Measurements from ENCODE around the gene DLGAP5.

DNA sequence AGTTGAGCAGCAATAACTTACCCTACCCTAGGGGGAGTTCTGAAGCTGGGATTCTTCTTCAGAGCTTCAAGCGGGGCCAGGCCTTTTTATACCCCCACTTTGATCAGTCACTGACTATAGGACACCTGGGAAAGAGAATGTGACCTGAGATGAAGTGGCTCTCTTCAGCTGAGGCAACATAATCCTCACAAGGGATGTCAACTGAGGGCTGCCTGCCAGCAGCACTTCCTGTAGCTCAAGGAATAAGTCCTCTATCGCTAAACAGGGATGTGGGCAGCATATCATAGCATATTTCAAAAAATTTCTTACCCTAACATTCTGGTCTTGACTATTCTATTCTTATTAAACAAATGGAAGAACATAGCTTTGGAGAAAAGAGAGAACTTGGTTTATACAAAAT lies 45.0 kb downstream of the DLGAP5 start:
- TF ChIP-seq, protein P1, sequence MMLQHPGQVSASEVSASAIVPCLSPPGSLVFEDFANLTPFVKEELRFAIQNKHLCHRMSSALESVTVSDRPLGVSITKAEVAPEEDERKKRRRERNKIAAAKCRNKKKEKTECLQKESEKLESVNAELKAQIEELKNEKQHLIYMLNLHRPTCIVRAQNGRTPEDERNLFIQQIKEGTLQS (IDR thresholded peaks at IDR 0.05), result no peak
- TF ChIP-seq, protein P2, sequence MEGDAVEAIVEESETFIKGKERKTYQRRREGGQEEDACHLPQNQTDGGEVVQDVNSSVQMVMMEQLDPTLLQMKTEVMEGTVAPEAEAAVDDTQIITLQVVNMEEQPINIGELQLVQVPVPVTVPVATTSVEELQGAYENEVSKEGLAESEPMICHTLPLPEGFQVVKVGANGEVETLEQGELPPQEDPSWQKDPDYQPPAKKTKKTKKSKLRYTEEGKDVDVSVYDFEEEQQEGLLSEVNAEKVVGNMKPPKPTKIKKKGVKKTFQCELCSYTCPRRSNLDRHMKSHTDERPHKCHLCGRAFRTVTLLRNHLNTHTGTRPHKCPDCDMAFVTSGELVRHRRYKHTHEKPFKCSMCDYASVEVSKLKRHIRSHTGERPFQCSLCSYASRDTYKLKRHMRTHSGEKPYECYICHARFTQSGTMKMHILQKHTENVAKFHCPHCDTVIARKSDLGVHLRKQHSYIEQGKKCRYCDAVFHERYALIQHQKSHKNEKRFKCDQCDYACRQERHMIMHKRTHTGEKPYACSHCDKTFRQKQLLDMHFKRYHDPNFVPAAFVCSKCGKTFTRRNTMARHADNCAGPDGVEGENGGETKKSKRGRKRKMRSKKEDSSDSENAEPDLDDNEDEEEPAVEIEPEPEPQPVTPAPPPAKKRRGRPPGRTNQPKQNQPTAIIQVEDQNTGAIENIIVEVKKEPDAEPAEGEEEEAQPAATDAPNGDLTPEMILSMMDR (IDR thresholded peaks at IDR 0.05 in 2 of 3, conservative IDR thresholded peaks at IDR 0.05 in 1 of 3; ENCODE audit: borderline replicate concordance in 1 of 3, insufficient read depth in 1 of 3, low read depth in 2 of 3, low read length in 2 of 3), result no peak
- no peak for TF ChIP-seq EZH2 (IDR thresholded peaks at IDR 0.05)
- no peak for TF ChIP-seq CEBPB (IDR thresholded peaks at IDR 0.05; ENCODE audit: low read depth)
- no peak for TF ChIP-seq POLR2A (IDR thresholded peaks at IDR 0.05; ENCODE audit: borderline replicate concordance, extremely low read depth, insufficient read depth, insufficient read length)
- TF ChIP-seq TCF7L2 (IDR thresholded peaks at IDR 0.05; ENCODE audit: borderline replicate concordance, extremely low read depth, insufficient read depth, insufficient read length), result no peak
- TF ChIP-seq, protein P3, sequence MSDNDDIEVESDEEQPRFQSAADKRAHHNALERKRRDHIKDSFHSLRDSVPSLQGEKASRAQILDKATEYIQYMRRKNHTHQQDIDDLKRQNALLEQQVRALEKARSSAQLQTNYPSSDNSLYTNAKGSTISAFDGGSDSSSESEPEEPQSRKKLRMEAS (IDR thresholded peaks at IDR 0.05), result no peak
- TF ChIP-seq, protein P4, sequence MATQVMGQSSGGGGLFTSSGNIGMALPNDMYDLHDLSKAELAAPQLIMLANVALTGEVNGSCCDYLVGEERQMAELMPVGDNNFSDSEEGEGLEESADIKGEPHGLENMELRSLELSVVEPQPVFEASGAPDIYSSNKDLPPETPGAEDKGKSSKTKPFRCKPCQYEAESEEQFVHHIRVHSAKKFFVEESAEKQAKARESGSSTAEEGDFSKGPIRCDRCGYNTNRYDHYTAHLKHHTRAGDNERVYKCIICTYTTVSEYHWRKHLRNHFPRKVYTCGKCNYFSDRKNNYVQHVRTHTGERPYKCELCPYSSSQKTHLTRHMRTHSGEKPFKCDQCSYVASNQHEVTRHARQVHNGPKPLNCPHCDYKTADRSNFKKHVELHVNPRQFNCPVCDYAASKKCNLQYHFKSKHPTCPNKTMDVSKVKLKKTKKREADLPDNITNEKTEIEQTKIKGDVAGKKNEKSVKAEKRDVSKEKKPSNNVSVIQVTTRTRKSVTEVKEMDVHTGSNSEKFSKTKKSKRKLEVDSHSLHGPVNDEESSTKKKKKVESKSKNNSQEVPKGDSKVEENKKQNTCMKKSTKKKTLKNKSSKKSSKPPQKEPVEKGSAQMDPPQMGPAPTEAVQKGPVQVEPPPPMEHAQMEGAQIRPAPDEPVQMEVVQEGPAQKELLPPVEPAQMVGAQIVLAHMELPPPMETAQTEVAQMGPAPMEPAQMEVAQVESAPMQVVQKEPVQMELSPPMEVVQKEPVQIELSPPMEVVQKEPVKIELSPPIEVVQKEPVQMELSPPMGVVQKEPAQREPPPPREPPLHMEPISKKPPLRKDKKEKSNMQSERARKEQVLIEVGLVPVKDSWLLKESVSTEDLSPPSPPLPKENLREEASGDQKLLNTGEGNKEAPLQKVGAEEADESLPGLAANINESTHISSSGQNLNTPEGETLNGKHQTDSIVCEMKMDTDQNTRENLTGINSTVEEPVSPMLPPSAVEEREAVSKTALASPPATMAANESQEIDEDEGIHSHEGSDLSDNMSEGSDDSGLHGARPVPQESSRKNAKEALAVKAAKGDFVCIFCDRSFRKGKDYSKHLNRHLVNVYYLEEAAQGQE (IDR thresholded peaks at IDR 0.05; ENCODE audit: low read depth), result no peak
- TF ChIP-seq YY1 (IDR thresholded peaks at IDR 0.05; ENCODE audit: extremely low read depth, insufficient replicate concordance, low read depth, low read length), result no peak
- TF ChIP-seq JUND (IDR thresholded peaks at IDR 0.05), result no peak
- TF ChIP-seq SRF (IDR thresholded peaks at IDR 0.05; ENCODE audit: low read depth), result no peak
- TF ChIP-seq POLR2AphosphoS5 (IDR thresholded peaks at IDR 0.05; ENCODE audit: low read depth, low read length), result no peak
- TF ChIP-seq SP1 (IDR thresholded peaks at IDR 0.05; ENCODE audit: low read depth), result no peak
- no peak for TF ChIP-seq EZH2phosphoT487 (IDR thresholded peaks at IDR 0.05; ENCODE audit: borderline replicate concordance)
